ENCODE data around the gene BNIP3. TPM values are rescaled to one million over a fixed set of nuclear protein-coding genes. Genes with fewer than 3 reads are reported as not detected.
A peak's percentile ranks its signal among the peaks of the same experiment; 100 is the strongest.

BNIP3 gene
- total and polyA plus RNA-seq, 2 of the 8 experiments (the other 6 are each of a cell fraction or from before 2014, with no cell fraction given), result 25.8 to 58.9 TPM

DNA sequence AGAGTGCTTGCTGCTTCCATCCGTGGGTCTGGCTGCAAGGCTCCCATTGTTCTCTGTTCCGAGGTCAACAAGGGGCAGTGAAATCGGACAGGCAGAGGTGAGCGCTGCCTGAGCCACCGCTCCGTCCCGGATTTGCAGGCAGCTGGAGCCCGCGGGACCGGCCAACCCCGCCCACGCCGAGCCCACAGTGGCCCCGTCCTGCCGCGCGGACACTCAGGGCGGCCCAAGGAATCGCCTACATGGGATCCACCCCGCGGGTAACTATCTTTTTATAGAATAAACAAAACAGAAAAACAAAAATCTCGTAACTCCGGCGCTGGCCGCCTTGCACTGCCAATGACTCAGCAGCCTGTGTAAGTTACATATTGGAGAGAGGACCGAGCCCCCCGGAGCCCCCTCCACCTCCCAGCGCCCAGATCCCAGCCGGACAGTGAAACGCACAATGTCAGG lies 1.9 kb downstream of the BNIP3 start:
- Histone ChIP-seq H4K91ac (replicated peaks; ENCODE audit: insufficient read length, low read length) (no peak overlapping the region), H3K18ac (ENCODE audit: extremely low read depth, low read length) (no peak overlapping the region), H3K27ac (ENCODE audit: low read depth, low read length) (no peak overlapping the region), H4K20me1 (replicated peaks in 1 of 2; ENCODE audit: control insufficient read depth in 1 of 2, insufficient read depth in 2 of 2, low read length in 2 of 2) (peaks cover 18 to 22% of the 10 kb centered on the region in 2 experiments), H3K79me2 (ENCODE audit: control insufficient read depth in 1 of 2, insufficient read depth in 2 of 2, low read length in 2 of 2) (peaks cover 16 to 50% of the 10 kb centered on the region in 2 experiments; a peak in 3 of 4 replicates), H3K27me3 (replicated peaks in 1 of 4; ENCODE audit: control insufficient read depth in 3 of 4, extremely low read depth in 1 of 4, insufficient read depth in 3 of 4, low read length in 3 of 4) (peaks cover 8 to 29% (median 24%) of the 10 kb centered on the region in 4 experiments), H2BK5ac (ENCODE audit: low read depth, low read length) (no peak overlapping the region), H2BK120ac (replicated peaks; ENCODE audit: low read depth, low read length) (no peak overlapping the region), H3K4me1 (replicated peaks in 1 of 4; ENCODE audit: control insufficient read depth in 3 of 4, insufficient read depth in 4 of 4, low read length in 3 of 4) (peaks cover 12 to 16% (median 13%) of the 10 kb centered on the region in 4 experiments), H3K14ac (ENCODE audit: insufficient read length) (no peak overlapping the region), H3K36me3 (ENCODE audit: control insufficient read depth in 2 of 4, insufficient read depth in 4 of 4, low read length in 3 of 4) (peaks cover 0 to 3% (median 0%) of the 10 kb centered on the region in 4 experiments; a peak in 1 of 8 replicates), H4K5ac (ENCODE audit: insufficient read length, low read depth, low read length) (no peak overlapping the region), H3K23ac (ENCODE audit: insufficient read length) (no peak overlapping the region), H4K8ac (ENCODE audit: extremely low read depth, insufficient read depth, low read length) (no peak overlapping the region; the same call in 1 of the 2 replicates), H3K4ac (replicated peaks; ENCODE audit: insufficient read length, low read depth, low read length) (no peak overlapping the region), H3K9me3 (ENCODE audit: insufficient read depth in 2 of 2, low read depth in 1 of 2, low read length in 1 of 2) (peaks cover 0 to 2% of the 10 kb centered on the region in 2 experiments; a peak in 1 of 4 replicates), H2BK20ac (ENCODE audit: low read length) (no peak overlapping the region), H2BK15ac (ENCODE audit: low read length) (no peak overlapping the region), H2AK5ac (ENCODE audit: low read depth, low read length) (no peak overlapping the region), H3K9ac (replicated peaks in 1 of 4; ENCODE audit: extremely low read depth in 1 of 4, low read depth in 3 of 4, low read length in 3 of 4) (no peak overlapping the region), H3K56ac (replicated peaks; ENCODE audit: insufficient read length, low read depth, low read length) (peak overlapping the region; percentile 54), H2AFZ (ENCODE audit: low read length) (no peak overlapping the region), H3K79me1 (ENCODE audit: low read depth, low read length) (peaks cover 18% of the 10 kb centered on the region), H3K23me2 (ENCODE audit: low read depth, low read length) (peaks cover 12% of the 10 kb centered on the region), H3K4me3 (ENCODE audit: extremely low read depth in 1 of 4, insufficient read depth in 2 of 4, low read depth in 3 of 4, low read length in 4 of 4) (peak overlapping the region in 2 of 4 experiments; percentile 4 to 52; a peak in 4 of 8 replicates), H3K4me2 (ENCODE audit: insufficient read depth in 1 of 2, low read depth in 2 of 2, low read length in 2 of 2) (peak overlapping the region; percentile 51 to 82), H2BK12ac (ENCODE audit: low read depth, low read length) (peak overlapping the region; percentile 42; the same call in 1 of the 2 replicates)
- TF ChIP-seq HDAC6 (IDR thresholded peaks at IDR 0.05; ENCODE audit: low read depth, low read length) (no peak), FOSL1 (IDR thresholded peaks at IDR 0.05; ENCODE audit: insufficient read depth, low read depth, low read length) (no peak), SP4 (IDR thresholded peaks at IDR 0.05; ENCODE audit: low read length) (no peak), KDM5A (IDR thresholded peaks at IDR 0.05; ENCODE audit: low read length) (no peak), SUZ12 (IDR thresholded peaks at IDR 0.05; ENCODE audit: low read length) (no peak), ASH2L (IDR thresholded peaks at IDR 0.05; ENCODE audit: low read length) (no peak), BRCA1 (IDR thresholded peaks at IDR 0.05; ENCODE audit: low read depth, low read length) (no peak), ZNF274 (IDR thresholded peaks at IDR 0.05; ENCODE audit: borderline replicate concordance, extremely low read depth, low read length) (no peak)
- TF ChIP-seq, protein P1, sequence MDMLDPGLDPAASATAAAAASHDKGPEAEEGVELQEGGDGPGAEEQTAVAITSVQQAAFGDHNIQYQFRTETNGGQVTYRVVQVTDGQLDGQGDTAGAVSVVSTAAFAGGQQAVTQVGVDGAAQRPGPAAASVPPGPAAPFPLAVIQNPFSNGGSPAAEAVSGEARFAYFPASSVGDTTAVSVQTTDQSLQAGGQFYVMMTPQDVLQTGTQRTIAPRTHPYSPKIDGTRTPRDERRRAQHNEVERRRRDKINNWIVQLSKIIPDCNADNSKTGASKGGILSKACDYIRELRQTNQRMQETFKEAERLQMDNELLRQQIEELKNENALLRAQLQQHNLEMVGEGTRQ (IDR thresholded peaks at IDR 0.05; ENCODE audit: low read length), result no peak
- FAIRE-seq (no peak), DNase-seq (ENCODE audit: low read depth in 1 of 2, low spot score in 2 of 2) (no peak)
- ChIA-PET CTCF (ENCODE audit: partially characterized antibody) (interaction anchor here (2.0 kb wide), 1 partner anchor 43 kb away, joined by 8 read pairs; no protein-coding TSS in a partner anchor), POLR2A (ENCODE audit: partially characterized antibody) (interaction anchor here (0.8 to 1.1 kb wide), 3 partner anchors 34 to 72 kb away, joined by 3 read pairs; no protein-coding TSS in a partner anchor)
- WGBS, 2 experiments (ENCODE audit: extremely low coverage in 1 of 2, insufficient coverage in 1 of 2, insufficient read length in 1 of 2, insufficient replicate concordance in 2 of 2, low coverage in 1 of 2, low lambda C conversion rate in 2 of 2, missing lambda C conversion rate in 1 of 2), result 62% methylated on average over 29 of the region's 30 CpGs; no CpG with 5 or more reads in 1 of the 2 experiments
